ENCODE results near the gene FOXN3.
A peak's percentile ranks its signal among the peaks of the same experiment; 100 is the strongest.

FOXN3 gene

DNA sequence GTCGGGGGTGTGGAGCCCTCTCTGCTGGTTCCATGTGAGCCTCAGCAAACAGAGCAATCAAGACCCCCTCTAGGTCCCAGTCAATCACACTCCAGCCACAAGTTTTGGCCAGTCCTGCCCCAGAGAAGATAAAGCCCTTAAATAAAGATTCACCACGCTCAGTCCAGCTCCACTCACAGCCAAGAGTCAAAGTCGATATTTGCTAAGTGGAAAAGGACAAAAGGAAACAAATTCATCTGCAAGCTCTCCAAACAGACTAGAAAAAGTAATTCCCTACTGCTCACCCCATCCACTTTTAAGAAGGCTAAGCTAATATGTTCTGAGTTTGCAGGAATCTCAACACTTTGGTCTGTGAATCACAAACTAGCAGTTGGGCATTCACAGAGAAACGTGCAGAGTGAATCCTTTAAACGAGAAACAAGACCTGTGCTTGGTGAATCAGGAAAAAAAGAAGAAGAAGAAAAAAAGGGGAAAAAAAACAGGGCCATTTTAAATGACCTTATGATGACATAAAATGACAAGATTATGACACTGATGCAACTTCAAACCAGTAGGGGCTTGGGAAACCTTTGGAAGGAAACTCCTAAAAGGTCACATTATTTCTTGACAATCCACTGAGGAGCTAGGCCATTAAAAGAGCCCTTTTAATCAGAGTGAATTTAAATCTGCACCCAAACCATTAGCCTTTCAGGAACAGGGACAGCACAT lies 41.8 kb upstream of the FOXN3 start:
- Histone ChIP-seq H3K79me2 (ENCODE audit: low read length) (no peaks in the 10 kb centered on the region), H3K9me3 (ENCODE audit: insufficient read depth, low read length) (no peaks in the 10 kb centered on the region), H3K4me2 (ENCODE audit: low read length) (peak overlapping the region; percentile 36; the same call in 1 of the 2 replicates), H3K4me1 (ENCODE audit: low read length) (peaks cover 36% of the 10 kb centered on the region), H3K27ac (ENCODE audit: low read length) (no peak overlapping the region), H3K9ac (ENCODE audit: low read length) (no peak overlapping the region; the same call in 1 of the 2 replicates), H2AFZ (ENCODE audit: low read depth, low read length) (no peak overlapping the region), H3K4me3 (ENCODE audit: low read length) (no peak overlapping the region), H3K27me3 (ENCODE audit: low read depth, low read length) (no peaks in the 10 kb centered on the region), H4K20me1 (ENCODE audit: insufficient read depth, low read length) (no peaks in the 10 kb centered on the region), H3K36me3 (replicated peaks; ENCODE audit: low read depth, low read length) (no peaks in the 10 kb centered on the region)
- TF ChIP-seq EZH2phosphoT487 (IDR thresholded peaks at IDR 0.05; ENCODE audit: low read depth) = no peak
- TF ChIP-seq, protein P1, sequence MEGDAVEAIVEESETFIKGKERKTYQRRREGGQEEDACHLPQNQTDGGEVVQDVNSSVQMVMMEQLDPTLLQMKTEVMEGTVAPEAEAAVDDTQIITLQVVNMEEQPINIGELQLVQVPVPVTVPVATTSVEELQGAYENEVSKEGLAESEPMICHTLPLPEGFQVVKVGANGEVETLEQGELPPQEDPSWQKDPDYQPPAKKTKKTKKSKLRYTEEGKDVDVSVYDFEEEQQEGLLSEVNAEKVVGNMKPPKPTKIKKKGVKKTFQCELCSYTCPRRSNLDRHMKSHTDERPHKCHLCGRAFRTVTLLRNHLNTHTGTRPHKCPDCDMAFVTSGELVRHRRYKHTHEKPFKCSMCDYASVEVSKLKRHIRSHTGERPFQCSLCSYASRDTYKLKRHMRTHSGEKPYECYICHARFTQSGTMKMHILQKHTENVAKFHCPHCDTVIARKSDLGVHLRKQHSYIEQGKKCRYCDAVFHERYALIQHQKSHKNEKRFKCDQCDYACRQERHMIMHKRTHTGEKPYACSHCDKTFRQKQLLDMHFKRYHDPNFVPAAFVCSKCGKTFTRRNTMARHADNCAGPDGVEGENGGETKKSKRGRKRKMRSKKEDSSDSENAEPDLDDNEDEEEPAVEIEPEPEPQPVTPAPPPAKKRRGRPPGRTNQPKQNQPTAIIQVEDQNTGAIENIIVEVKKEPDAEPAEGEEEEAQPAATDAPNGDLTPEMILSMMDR (IDR thresholded peaks at IDR 0.05; ENCODE audit: low read depth, low read length) = no peak

DNA sequence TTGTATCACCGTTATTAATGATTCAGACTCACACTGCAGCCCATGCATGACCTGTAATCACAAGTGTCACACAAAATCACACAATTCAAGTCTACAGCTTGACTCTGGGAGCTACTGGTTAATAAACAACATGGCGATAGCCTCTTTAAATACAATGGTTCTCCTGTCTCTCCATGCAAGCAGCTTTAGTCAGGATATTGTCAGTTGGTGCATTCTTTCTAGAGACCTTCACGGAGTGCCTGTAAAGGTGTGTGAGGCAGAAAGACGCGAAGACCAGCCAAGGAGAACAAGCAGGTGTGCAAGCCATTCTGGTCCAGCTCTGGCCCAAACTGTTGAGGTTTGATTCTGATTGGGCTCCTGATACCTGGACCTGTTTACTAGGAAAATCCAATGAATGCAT lies 40.0 kb upstream of the FOXN3 start:
- H3K27me3 ChIP-seq (ENCODE audit: low read depth, low read length) = no peaks in the 10 kb centered on the region
- H3K4me2 ChIP-seq (ENCODE audit: low read length) = no peak overlapping the region
- no peaks in the 10 kb centered on the region for H3K36me3 ChIP-seq (replicated peaks; ENCODE audit: low read depth, low read length)
- no peak overlapping the region for H2AFZ ChIP-seq (ENCODE audit: low read depth, low read length)
- no peaks in the 10 kb centered on the region for H3K9me3 ChIP-seq (ENCODE audit: insufficient read depth, low read length)
- peaks cover 25% of the 10 kb centered on the region for H3K4me1 ChIP-seq (ENCODE audit: low read length)
- TF ChIP-seq, protein P1 (IDR thresholded peaks at IDR 0.05; ENCODE audit: low read depth, low read length) = no peak
- TF ChIP-seq EZH2phosphoT487 (IDR thresholded peaks at IDR 0.05; ENCODE audit: low read depth) = no peak
- no peak overlapping the region for H3K4me3 ChIP-seq (ENCODE audit: low read length)
- no peak overlapping the region for H3K27ac ChIP-seq (ENCODE audit: low read length)
- H3K9ac ChIP-seq (ENCODE audit: low read length) = no peak overlapping the region
- no peaks in the 10 kb centered on the region for H3K79me2 ChIP-seq (ENCODE audit: low read length)
- no peaks in the 10 kb centered on the region for H4K20me1 ChIP-seq (ENCODE audit: insufficient read depth, low read length)

DNA sequence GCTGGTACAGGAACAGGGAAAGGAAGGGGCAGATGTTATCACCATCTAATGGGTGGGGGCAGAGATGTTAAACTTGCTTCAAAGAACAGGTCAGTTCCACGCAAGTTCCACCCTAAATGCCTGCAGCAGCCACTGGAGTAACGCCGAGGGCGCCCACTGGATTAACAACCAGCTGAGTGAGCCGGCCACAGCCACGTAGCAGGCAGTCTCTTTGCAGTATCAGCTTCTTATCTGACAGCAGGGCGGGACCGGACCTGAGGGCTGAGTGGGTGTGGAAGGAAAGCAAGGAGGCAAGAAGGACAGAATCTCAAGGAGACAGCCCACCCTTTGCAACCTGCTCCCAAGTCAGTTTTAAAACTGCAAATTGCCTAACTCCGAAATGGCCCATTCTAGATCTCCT lies 38.4 kb upstream of the FOXN3 start:
- Histone ChIP-seq H3K36me3 (replicated peaks; ENCODE audit: low read depth, low read length) (no peaks in the 10 kb centered on the region), H3K79me2 (ENCODE audit: low read length) (no peaks in the 10 kb centered on the region), H3K4me3 (ENCODE audit: low read length) (no peak overlapping the region), H3K27ac (ENCODE audit: low read length) (no peak overlapping the region), H2AFZ (ENCODE audit: low read depth, low read length) (no peak overlapping the region), H4K20me1 (ENCODE audit: insufficient read depth, low read length) (no peaks in the 10 kb centered on the region), H3K27me3 (ENCODE audit: low read depth, low read length) (no peaks in the 10 kb centered on the region), H3K4me2 (ENCODE audit: low read length) (no peak overlapping the region), H3K9me3 (ENCODE audit: insufficient read depth, low read length) (no peaks in the 10 kb centered on the region), H3K9ac (ENCODE audit: low read length) (no peak overlapping the region), H3K4me1 (ENCODE audit: low read length) (peaks cover 17% of the 10 kb centered on the region)
- TF ChIP-seq, protein P1 (IDR thresholded peaks at IDR 0.05; ENCODE audit: low read depth, low read length) = no peak
- TF ChIP-seq EZH2phosphoT487 (IDR thresholded peaks at IDR 0.05; ENCODE audit: low read depth) = no peak

DNA sequence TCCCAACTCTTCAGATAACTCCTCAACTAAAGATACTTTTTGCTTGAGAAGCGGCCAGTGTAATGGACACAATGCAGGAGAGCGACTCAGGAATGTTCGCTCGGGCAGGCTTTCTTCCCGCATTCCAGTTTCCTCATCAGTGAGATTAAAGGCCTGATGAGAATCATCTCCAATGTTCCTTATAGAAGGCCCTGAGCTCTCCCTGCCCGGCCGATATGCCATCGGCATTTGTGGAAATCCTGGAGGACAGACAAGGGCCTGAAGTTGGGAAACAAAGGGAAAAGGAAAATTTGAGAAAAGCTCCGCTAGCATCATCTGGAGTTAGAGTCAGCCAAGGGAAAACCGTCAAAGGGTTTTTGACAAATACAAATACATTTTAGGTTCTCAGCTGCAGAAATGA lies 38.0 kb upstream of the FOXN3 start:
- no peak overlapping the region for H2AFZ ChIP-seq (ENCODE audit: low read depth, low read length)
- no peak overlapping the region for H3K4me2 ChIP-seq (ENCODE audit: low read length)

More for the DNA sequence above, 38.0 kb upstream of the FOXN3 start:
- no peak overlapping the region for H3K27ac ChIP-seq (ENCODE audit: low read length)
- no peaks in the 10 kb centered on the region for H3K9me3 ChIP-seq (ENCODE audit: insufficient read depth, low read length)
- no peak overlapping the region for H3K4me3 ChIP-seq (ENCODE audit: low read length)
- H3K4me1 ChIP-seq (ENCODE audit: low read length) = peaks cover 17% of the 10 kb centered on the region
- no peak overlapping the region for H3K9ac ChIP-seq (ENCODE audit: low read length)
- no peak for TF ChIP-seq EZH2phosphoT487 (IDR thresholded peaks at IDR 0.05; ENCODE audit: low read depth)
- TF ChIP-seq, protein P1 (IDR thresholded peaks at IDR 0.05; ENCODE audit: low read depth, low read length) = no peak
- H3K27me3 ChIP-seq (ENCODE audit: low read depth, low read length) = no peaks in the 10 kb centered on the region
- no peaks in the 10 kb centered on the region for H3K36me3 ChIP-seq (replicated peaks; ENCODE audit: low read depth, low read length)
- H4K20me1 ChIP-seq (ENCODE audit: insufficient read depth, low read length) = no peaks in the 10 kb centered on the region
- H3K79me2 ChIP-seq (ENCODE audit: low read length) = no peaks in the 10 kb centered on the region

Data from OCI-LY3 (cell line).